Measurements from ENCODE around the gene CSNK2A3.

The CSNK2A3 gene

GRCh38 chr11:11395126-11395525 is 42.1 kb upstream of the CSNK2A3 start:
- Histone ChIP-seq H3K27ac (no peak overlapping the region), H3K4me3 (no peak overlapping the region)
- no peak for DNase-seq (ENCODE audit: low spot score)
- TF ChIP-seq CTCF (IDR thresholded peaks at IDR 0.05): no peak

GRCh38 chr11:11394241-11394640 is 41.2 kb upstream of the CSNK2A3 start:
- Histone ChIP-seq H3K27ac (no peak overlapping the region), H3K4me3 (no peak overlapping the region)
- TF ChIP-seq CTCF (IDR thresholded peaks at IDR 0.05): no peak
- DNase-seq (ENCODE audit: low spot score): no peak

- TF ChIP-seq CTCF (IDR thresholded peaks at IDR 0.05): no peak
- DNase-seq (ENCODE audit: low spot score): no peak
- Histone ChIP-seq H3K27ac (peak overlapping the region in 1 of 2 donors; percentile 39), H3K4me3 (peak overlapping the region; percentile 23)
Measured at GRCh38 chr11:11391796-11392463, 38.9 kb upstream of the CSNK2A3 start.

GRCh38 chr11:11391169-11391568 is 38.1 kb upstream of the CSNK2A3 start:
- no peak for DNase-seq (ENCODE audit: low spot score)
- Histone ChIP-seq H3K4me3 (no peak overlapping the region), H3K27ac (no peak overlapping the region)
- no peak for TF ChIP-seq CTCF (IDR thresholded peaks at IDR 0.05)

- H3K27ac ChIP-seq: no peak overlapping the region
- H3K4me3 ChIP-seq: no peak overlapping the region
- no peak for TF ChIP-seq CTCF (IDR thresholded peaks at IDR 0.05)
- DNase-seq (ENCODE audit: low spot score): no peak
Measured at GRCh38 chr11:11390068-11390771, 37.2 kb upstream of the CSNK2A3 start.

- no peak for DNase-seq (ENCODE audit: low spot score)
- TF ChIP-seq CTCF (IDR thresholded peaks at IDR 0.05): no peak
- H3K27ac ChIP-seq: no peak overlapping the region
- H3K4me3 ChIP-seq: no peak overlapping the region
Measured at GRCh38 chr11:11389238-11389637, 36.2 kb upstream of the CSNK2A3 start.
